Activated effector memory CD4-positive, alpha-beta T cell treated with Interleukin-2 at 50 U/mL for 16 hours (primary cell): ENCODE data around the gene SYPL1.
A peak's percentile ranks its signal among the peaks of the same experiment; 100 is the strongest.
"Not testable (repeated sequence)": the region's sequence is repeated elsewhere in the genome, so short reads cannot be mapped to it uniquely, and the experiment has no call there.

ENCODE experiments used
- DNase-seq: peaks from one replicate; pipeline ENCODE4 v3.0.0-alpha.2; 2020

Gene SYPL1

DNA sequence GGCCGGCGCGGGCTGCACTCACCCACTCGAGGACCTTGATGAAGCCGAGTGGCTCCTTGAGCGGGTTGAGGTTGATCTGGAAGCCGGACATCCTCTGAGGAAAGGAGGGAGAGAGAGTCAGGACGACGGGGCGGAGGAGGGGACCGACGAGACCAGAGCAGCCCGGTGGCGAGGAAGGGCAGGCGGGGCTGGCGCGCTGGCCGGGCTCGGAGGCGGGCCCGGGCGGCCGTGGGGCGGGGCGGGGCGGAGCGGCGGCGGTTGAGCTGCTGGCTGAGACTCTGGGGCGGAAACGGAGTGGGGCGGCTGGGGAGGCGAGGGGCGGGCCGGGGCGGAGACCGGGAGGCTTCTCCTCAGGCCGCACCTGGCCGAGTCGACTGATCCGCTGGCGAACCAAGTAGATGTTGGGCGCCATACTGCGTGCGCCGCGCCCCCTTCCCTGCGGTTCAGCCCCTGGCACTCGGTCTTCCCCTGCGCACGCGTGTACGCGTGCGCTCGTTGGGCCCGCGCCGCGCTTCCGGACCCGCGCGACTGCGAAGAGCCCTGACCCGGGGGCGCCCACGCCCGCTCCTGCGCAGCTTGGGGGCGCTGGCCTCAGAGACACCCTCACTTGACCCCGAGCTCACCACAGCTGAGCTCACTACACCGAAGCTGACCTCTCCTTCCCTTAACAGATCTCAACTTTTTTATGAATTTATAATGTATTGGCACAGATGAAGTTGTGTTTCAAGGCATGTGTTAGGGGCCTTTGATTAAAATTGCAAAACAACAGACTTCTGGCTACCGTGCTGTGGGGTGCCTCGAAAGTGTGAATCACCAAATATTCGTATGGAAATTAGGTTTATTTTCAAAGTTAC lies at the start of gene SYPL1:
SYPL1 (minus strand) TSS at position 195 of the 854 bp plus-strand sequence; CDS start at position 91, 104 bp downstream.
- DNase-seq, result peak; percentile 92

DNA sequence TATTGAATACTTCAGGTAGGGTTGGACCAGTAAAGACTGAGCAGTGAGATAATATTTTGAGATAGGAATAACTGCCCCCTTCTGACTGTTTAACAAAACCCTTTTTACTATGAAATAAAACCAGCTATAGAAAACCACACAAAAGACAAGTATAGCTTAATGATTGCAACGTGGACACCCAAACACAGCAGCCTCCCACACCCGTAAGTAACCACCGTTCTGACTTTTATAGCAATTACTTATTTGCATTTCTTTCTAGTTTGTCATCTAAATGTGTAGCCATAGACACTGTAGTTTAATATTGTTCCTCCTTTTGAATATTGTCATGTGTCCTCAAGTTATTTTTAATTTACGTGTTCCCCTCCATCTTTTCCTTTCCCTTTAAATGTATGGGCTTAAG lies 42.9 kb upstream of the SYPL1 start:
- no peak for DNase-seq

DNA sequence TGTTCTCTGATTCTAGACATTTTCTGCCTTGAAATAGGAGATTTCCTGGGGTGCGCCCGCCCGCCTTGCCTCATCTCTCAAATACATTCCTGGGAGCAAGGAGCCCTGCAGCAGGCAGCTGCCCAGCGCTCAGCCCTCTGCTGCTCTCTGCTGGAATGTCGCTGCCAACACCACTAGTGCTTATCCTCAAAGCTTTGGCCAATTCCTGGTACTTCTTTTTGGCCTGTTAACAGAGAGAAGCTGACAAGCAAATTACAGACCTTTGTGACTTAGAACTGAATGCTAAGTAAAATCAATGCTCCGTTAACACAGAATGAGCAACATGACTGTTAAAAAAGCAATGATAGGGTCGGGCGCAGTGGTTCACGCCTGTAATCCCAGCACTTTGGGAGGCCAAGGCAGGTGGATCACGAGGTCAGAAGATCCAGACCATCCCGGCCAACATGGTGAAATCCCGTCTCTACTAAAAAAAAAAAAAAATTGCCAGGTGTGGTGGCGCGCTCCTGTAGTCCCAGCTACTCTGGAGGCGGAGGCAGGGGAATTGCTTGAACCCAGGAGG lies 41.9 kb upstream of the SYPL1 start:
- peak; percentile 58 for DNase-seq

GRCh38 chr7:106152313-106152665 lies 40.2 kb upstream of the SYPL1 start:
- no peak for DNase-seq

GRCh38 chr7:106151459-106152312 lies 39.6 kb upstream of the SYPL1 start:
- DNase-seq, result no peak

DNA sequence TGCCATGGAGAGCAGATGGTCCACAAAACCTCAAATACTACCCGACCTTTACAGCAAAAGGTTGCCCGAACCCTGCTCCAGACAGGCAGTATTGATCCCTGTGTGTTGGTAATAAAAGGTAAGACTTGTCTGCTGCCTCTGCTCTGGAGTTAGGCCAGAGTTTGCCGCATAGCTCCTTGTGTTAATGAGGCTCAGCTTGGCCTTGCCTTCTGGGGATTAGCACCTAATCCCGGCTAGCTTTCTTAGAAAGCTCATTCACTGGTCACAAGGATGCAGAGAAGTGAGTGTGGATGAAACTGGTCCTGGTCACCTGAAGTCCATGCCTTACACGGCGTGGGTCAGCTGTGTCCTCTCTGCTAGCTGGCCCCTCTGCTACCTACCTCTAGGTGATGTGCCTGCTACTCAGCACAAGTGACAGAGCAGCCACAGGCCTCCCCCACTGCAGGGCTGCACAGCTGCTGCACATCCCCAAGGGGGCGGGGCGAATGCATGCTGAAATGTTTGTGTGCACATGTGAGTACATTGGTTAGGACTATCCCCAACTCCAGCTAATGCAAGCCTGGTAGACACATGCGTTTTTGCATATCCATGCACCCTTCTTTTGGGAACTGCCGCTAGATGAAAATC lies 31.7 kb upstream of the SYPL1 start:
- no peak for DNase-seq

- DNase-seq, result no peak
These were observed 30.0 kb upstream of the SYPL1 start for GRCh38 chr7:106142136-106142535.

DNA sequence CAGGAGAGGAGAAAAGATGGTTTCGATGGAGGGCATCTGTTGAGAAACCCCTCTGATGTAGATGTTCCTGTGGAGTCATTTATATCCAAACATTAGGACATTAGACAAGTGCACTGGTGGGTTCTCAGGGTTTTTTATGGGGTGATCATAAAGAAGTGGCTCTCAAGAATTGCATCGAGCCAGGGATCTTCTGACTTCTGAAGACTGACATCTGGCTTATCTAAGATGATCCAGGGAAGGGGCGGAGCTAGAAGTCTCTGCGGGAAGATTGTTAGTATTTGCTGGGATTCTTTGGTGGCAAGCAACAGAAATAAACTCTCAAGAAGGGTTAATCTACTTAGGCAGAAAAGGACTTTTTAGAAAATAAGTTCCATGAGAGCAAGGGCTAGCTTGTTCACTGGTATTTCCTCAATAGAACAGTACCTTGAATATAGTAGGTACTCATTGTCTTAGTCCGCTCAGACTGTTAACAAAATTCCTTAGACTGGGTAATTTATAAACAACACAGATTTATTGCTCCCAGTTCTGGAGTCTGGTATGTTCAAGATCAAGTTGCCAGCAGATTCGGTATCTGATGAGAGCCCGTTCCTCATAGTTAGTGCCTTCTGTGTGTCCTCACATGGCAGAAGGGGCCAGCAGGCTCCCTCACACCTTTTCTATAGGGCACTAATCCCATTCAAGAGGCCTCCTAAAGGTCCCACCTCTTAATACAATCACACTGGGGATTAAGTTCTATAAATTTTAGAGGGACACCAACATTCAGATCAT lies 28.5 kb upstream of the SYPL1 start:
- no peak for DNase-seq

- no peak for DNase-seq
These were observed 27.4 kb upstream of the SYPL1 start for GRCh38 chr7:106139265-106140251.

- DNase-seq, result no peak
These were observed 26.7 kb upstream of the SYPL1 start for GRCh38 chr7:106138776-106139175.

DNA sequence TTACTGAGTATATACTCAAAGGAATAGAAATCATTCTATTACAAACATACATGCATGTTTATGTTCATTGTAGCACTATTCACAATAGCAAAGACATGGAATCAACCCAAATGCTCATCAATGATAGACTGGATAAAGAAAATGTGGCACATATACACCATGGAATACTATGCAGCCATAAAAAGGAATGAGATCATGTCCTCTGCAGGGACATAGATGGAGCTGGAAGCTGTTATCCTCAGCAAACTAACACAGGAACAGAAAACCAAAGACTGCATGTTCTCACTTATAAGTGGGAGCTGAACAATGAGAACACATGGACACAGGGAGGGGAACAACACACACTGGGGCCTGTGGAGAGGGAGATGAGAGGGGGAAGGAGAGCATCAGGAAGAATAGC lies 26.1 kb upstream of the SYPL1 start:
- DNase-seq, result not testable (repeated sequence)

DNA sequence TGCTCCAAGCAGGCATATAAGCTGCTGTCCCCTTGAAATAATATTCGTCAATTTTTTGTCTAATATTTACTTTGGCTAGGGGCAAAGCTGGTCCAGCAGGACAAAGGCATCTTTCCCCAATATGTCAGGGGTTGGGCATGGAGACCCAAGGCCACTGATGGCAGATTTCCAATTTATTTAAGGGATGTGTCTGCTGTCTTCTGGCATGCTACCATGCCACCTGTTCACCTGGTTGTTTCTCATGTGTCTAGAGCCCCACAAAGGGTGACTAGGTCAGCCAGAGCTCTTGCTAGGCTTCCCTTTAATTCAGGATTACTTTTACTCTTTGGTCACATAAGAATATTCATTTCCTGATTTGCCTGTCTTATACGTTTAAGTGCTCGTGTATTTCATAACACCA lies 22.1 kb upstream of the SYPL1 start:
- no peak for DNase-seq

- no peak for DNase-seq
These were observed 17.2 kb upstream of the SYPL1 start for GRCh38 chr7:106129291-106129690.

- no peak for DNase-seq
These were observed 16.7 kb upstream of the SYPL1 start for GRCh38 chr7:106128836-106129235.

- no peak for DNase-seq
These were observed 16.1 kb upstream of the SYPL1 start for GRCh38 chr7:106127984-106128780.

DNA sequence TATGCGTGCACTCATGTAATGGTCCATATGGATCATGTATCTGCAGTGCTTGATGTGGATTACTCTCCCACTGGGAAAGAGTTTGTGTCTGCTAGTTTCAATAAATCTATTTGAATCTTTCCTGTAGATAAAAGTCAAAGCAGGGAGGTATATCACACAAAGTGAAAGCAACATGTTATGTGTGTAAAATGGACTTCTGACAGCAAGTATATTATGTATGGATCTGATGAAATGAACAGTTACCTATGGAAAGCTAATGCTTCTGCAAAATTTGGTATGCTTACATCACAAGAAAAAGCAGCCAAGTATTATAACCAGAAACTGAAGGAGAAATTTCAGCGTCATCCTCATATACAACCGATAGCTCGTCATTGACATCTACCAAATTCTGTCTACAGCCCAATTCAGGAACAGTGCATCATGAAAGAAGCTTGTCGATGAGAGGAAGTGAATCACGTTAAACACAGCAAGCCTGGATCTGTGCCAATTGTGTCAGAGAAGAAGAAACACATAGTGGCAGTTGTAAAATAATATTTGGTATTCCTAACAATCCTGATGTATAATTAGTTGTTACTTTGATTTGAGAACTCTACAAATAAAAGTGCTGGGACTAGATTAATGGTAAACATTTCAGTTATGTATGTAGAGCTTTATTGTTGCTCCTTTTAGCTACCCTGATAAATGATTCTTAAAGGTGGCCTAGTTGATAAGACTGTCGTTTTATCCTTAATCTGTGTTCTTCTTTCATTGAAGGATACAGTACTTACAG lies 14.2 kb upstream of the SYPL1 start:
- DNase-seq, result no peak

DNA sequence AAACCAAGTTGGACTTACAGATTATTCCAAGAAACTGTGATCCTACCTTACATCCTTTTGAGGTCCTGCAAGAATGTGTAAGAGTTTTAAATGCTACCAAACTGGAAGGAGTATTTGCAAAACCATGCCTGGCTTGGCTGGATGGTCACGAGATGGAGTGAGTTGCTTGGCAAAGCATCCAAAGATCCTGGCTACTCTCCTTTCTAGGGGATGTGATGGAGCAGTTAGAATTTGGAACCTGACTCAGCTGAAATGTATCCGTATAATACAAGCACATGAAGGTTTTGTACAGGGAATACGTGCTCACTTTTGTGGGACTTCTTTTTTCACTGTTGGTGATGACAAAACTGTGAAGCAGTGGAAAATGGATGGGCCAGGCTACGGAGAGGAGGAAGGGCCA lies 13.3 kb upstream of the SYPL1 start:
- DNase-seq, result no peak

DNA sequence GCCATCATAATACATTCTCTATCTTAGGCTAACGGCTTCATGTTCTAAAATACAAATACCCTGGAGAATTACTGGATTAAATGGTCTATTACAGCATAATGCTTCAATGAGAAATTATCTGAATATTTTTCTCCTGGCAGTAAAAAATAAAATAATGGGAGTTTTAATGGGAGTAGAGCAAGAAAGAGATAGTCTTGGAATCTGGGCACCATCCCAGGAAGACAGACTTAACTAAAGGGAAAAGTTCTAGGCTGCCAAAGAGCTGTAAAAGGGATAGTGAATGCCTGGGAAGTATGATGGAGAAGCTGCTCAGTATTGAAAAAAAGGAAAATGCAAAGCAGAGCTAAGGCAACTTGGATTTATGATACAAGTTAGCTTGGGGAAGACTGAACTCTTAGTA lies 12.1 kb upstream of the SYPL1 start:
- no peak for DNase-seq

- no peak for DNase-seq
These were observed 10.6 kb upstream of the SYPL1 start for GRCh38 chr7:106122713-106123112.
